CD4-positive, alpha-beta memory T cell (primary cell): Measurements from ENCODE around the gene FIBP. TPM values are rescaled to one million over a fixed set of nuclear protein-coding genes. Genes with fewer than 3 reads are reported as not detected.
"Not testable (repeated sequence)": the region's sequence is repeated elsewhere in the genome, so short reads cannot be mapped to it uniquely, and the experiment has no call there.

Experiments
- CTCF ChIA-PET: fragments of 350-600 bp; sonication (Branson Sonifier 250); formaldehyde crosslinking; loops from one replicate; lab custom pipeline; 2021; ENCODE audit warnings: inconsistent platforms; ENCODE audit not compliant: partially characterized antibody; lab: Charles Lee
- POLR2A ChIA-PET: fragments of 350-600 bp; sonication (Branson Sonifier 250); formaldehyde crosslinking; loops from one replicate; lab custom pipeline; 2021; ENCODE audit not compliant: partially characterized antibody; lab: Charles Lee
- DNase-seq, 5 donors: peaks; one replicate each; pipeline versions ENCODE4 v3.0.0 to v3.0.0-alpha.2; 2020 to 2022; ENCODE audit warnings: mixed read lengths in 1 of 5
- H3K27ac ChIP-seq: one replicate; pipeline ENCODE4 v1.7.0; 2013; ENCODE audit warnings: low read depth, low read length
- H3K27me3 ChIP-seq: 2 replicates; pipeline ENCODE4 v1.7.0; 2013; ENCODE audit warnings: mild to moderate bottlenecking, low read length, moderate library complexity; ENCODE audit not compliant: insufficient read depth
- H3K36me3 ChIP-seq: 2 replicates; pipeline ENCODE4 v1.7.0; 2013; ENCODE audit warnings: mild to moderate bottlenecking, low read length, moderate library complexity; ENCODE audit not compliant: insufficient read depth
- H3K4me1 ChIP-seq: 2 replicates; pipeline ENCODE4 v1.7.0; 2013; ENCODE audit warnings: mild to moderate bottlenecking, low read length, moderate library complexity; ENCODE audit not compliant: insufficient read depth
- H3K4me3 ChIP-seq, 2 donors: one replicate each; pipeline ENCODE4 v1.7.0; 2013; ENCODE audit warnings: low read length in 2 of 2, mild to moderate bottlenecking in 1 of 2
- H3K9me3 ChIP-seq, 2 donors: one replicate each; pipeline ENCODE4 v1.7.0; 2013; ENCODE audit warnings: low read length in 2 of 2, control low read depth in 1 of 2; ENCODE audit not compliant: control insufficient read depth in 1 of 2
- H3K27ac Mint-ChIP-seq, 7 donors: one replicate each; pipeline ENCODE4 v1.8.0; 2020 to 2021; ENCODE audit warnings: mixed read lengths in 7 of 7, mild to moderate bottlenecking in 6 of 7, inconsistent platforms in 3 of 7, moderate library complexity in 3 of 7
- H3K27me3 Mint-ChIP-seq, 2 donors: one replicate each; pipeline ENCODE4 v1.8.0; 2020 to 2021; ENCODE audit warnings: mixed read lengths in 2 of 2
- H3K36me3 Mint-ChIP-seq, 2 donors: one replicate each; pipeline ENCODE4 v1.8.0; 2020 to 2021; ENCODE audit warnings: mixed read lengths in 2 of 2, inconsistent platforms in 1 of 2, mild to moderate bottlenecking in 1 of 2
- H3K4me1 Mint-ChIP-seq, 4 donors: one replicate each; pipeline ENCODE4 v1.8.0; 2020 to 2021; ENCODE audit warnings: mixed read lengths in 4 of 4, mild to moderate bottlenecking in 1 of 4
- H3K4me3 Mint-ChIP-seq, 8 donors: one replicate each; pipeline ENCODE4 v1.8.0; 2020 to 2021; ENCODE audit warnings: mixed read lengths in 8 of 8, mild to moderate bottlenecking in 7 of 8, moderate library complexity in 6 of 8, inconsistent platforms in 3 of 8
- H3K9me3 Mint-ChIP-seq, 8 donors: one replicate each; pipeline ENCODE4 v1.8.0; 2020 to 2021; ENCODE audit warnings: mixed read lengths in 8 of 8, mild to moderate bottlenecking in 5 of 8, inconsistent platforms in 3 of 8, moderate library complexity in 1 of 8
- intact Hi-C: fragments of 100-400 bp; cut with micrococcal nuclease; formaldehyde crosslinking; loops from one replicate; pipeline ENCODE4 v1.15.1; 2023
- polyA plus RNA-seq, 2 donors: library from polyadenylated mRNA; unstranded; fragments of 300-500 nt; fragmentation: Illumina TruSeq; gene quantifications; one replicate each; pipeline ENCODE4 v1.2.3, GENCODE V29; 2021
- total RNA-seq, 2 experiments: library from RNA; stranded (reverse); gene quantifications; one replicate each; pipeline ENCODE4 v1.2.3, GENCODE V29; 2021

The FIBP gene
- total and polyA plus RNA-seq, 4 experiments from 2014 or later = 39.9 to 99.0 (median 60.7) TPM

DNA sequence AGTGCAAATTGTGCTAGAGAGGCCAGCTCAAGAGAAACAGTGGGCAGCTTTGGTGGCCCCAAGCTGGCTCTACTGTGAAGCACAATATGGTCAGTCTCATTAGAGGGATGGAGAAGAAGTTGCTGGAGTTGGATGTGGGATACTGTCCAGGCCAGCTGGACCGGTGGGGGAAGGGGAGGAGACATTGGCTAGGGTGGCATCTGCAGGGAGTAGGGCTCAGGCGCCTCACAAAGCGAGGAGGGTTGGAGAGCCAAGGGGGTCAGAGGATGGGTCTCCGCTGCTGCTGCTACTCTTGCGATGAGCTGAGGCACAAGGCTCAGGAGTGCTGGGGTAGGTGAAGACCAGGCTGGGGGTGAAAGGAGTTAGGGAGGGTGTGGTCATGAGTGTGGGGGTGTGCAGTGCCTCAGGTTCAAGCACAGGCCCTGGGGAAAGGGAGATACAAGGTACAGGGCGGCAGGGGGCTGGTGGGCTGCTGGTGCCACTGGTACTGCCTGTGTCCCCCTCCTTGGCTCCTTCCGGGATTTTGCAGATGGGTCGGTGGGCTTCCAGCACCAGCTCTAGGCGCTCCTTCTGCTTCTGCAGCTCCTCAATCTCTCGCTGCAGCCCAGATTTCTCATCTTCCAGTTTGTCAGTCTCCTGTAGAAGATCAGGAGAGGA lies 4.5 kb upstream of the FIBP start:
- DNase-seq = no peak
- H3K4me1 ChIP-seq = peaks cover 56% of the 10 kb centered on the region
- H3K27me3 Mint-ChIP-seq = no peaks in the 10 kb centered on the region
- ChIA-PET CTCF (interaction anchor here (0.9 to 15.3 kb wide), 4 partner anchors 33 to 96 kb away, joined by 4 to 281 read pairs (median 130); partner anchors contain the start of genes CFL1 and MUS81), POLR2A (interaction anchor here (0.7 to 17.4 kb wide), 9 partner anchors 8 to 112 kb away, joined by 3 to 435 read pairs (median 53); partner anchors contain the start of genes AP5B1, BANF1, C11orf68 and CFL1)
- intact Hi-C loops = no loop called here
- no peaks in the 10 kb centered on the region for H3K27me3 ChIP-seq
- peak overlapping the region; percentile 86 for H3K27ac ChIP-seq
- peak overlapping the region; percentile 82 to 96 (median 92) for H3K27ac Mint-ChIP-seq
- H3K36me3 Mint-ChIP-seq = peaks cover 0 to 14% of the 10 kb centered on the region in 2 donors
- H3K4me1 Mint-ChIP-seq = peaks cover 35 to 73% (median 44%) of the 10 kb centered on the region in 4 donors
- peak overlapping the region; percentile 65 to 87 (median 82) for H3K4me3 Mint-ChIP-seq
- H3K9me3 ChIP-seq = no peaks in the 10 kb centered on the region
- peaks cover 0 to 1% (median 0%) of the 10 kb centered on the region in 8 donors for H3K9me3 Mint-ChIP-seq
- no peaks in the 10 kb centered on the region for H3K36me3 ChIP-seq
- peak overlapping the region in 1 of 2 donors; percentile 69 for H3K4me3 ChIP-seq

DNA sequence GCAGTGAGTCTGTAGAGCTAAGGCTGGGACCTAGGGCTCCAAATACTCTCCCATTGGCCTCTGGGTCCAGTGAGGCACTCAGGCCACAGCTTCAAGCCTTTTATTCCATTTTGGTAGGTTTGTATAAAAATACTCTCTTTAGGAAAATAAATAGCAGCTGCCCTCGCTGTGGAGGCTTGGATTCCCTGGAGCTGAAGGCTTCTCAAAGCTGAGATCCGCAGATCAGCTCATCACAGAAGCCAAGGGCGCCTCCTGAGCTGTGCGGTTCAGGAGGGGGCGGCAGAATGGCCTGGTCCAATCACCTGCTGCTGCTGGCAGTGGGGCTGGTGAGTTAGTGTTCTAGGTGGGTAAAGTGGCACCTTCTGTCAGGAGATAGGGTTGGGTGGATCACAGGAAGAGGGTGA lies 3.9 kb upstream of the FIBP start:
- H3K27me3 Mint-ChIP-seq, H3K27me3 ChIP-seq, H3K9me3 ChIP-seq, H3K36me3 ChIP-seq, H3K9me3 Mint-ChIP-seq, intact Hi-C loops: not testable (repeated sequence)
- POLR2A ChIA-PET = interaction anchor here (0.7 to 17.4 kb wide), 7 partner anchors 9 to 97 kb away, joined by 3 to 435 read pairs (median 97); partner anchors contain the start of genes C11orf68, CFL1, DRAP1 and FOSL1
- H3K27ac Mint-ChIP-seq = peak overlapping the region; percentile 82 to 96 (median 92)
- peak overlapping the region; percentile 65 to 87 (median 82) for H3K4me3 Mint-ChIP-seq
- peak overlapping the region; percentile 86 for H3K27ac ChIP-seq
- CTCF ChIA-PET = interaction anchor here (0.9 to 15.3 kb wide), 6 partner anchors 7 to 130 kb away, joined by 4 to 281 read pairs (median 86); partner anchors contain the start of genes CFL1, FOSL1 and MUS81
- H3K4me1 Mint-ChIP-seq = peaks cover 35 to 79% (median 48%) of the 10 kb centered on the region in 4 donors
- peak overlapping the region; percentile 47 to 69 for H3K4me3 ChIP-seq
- peak in 1 of 5 donors; percentile 66 for DNase-seq
- H3K36me3 Mint-ChIP-seq = peaks cover 0 to 15% of the 10 kb centered on the region in 2 donors
- peaks cover 62% of the 10 kb centered on the region for H3K4me1 ChIP-seq

DNA sequence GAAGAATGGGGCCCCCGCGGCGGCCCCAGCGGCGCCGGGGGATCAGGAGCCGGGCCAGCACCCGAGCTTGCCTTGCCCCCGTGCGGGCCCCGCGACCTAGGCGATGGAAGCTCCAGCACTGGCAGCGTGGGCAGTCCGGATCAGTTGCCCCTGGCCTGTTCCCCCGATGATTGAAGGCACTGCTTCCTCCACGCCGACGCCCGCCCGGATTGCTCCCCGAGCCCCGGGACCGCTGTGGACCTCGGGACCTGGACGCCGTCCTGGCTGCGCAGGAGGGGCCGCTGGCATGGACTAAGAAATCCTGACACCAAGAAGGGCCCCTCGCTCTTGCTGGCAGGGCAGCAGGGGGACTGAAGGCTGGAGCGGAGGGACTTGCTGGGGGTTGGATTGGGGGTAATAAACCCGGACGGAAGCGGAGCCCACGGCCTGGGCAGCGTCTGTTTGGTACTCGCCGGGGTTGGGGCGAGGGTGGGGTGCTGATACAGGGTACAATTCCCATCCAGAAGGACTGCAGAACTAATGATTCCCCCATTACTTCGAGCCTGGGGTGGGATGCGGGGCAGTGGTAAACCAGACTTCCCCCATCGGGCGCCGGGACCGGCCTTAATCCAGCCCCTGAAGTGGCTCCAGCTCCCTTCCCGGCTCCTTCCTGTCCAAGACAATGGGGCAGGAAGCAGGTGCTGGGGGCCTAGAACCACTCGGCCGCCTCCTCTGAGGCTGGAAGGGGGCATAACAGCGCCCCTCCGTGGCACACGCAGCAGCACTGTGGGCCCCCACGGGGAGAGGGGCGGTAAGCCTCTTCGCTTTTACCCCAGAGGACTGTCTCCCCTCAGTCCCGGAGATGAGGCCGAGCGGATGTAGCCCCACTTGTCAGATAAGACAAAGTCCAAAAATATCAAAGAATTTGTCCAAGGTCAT lies 3.2 kb upstream of the FIBP start:
- Histone ChIP-seq H3K36me3 (no peaks in the 10 kb centered on the region), H3K27ac (peak overlapping the region; percentile 86), H3K4me1 (peaks cover 62% of the 10 kb centered on the region), H3K4me3 (peak overlapping the region; percentile 47 to 69), H3K27me3 (no peaks in the 10 kb centered on the region), H3K9me3 (no peaks in the 10 kb centered on the region)
- peak overlapping the region; percentile 82 to 97 (median 93) for H3K27ac Mint-ChIP-seq
- H3K36me3 Mint-ChIP-seq = peaks cover 0 to 20% of the 10 kb centered on the region in 2 donors
- peaks cover 39 to 85% (median 51%) of the 10 kb centered on the region in 4 donors for H3K4me1 Mint-ChIP-seq
- DNase-seq = peak in 1 of 5 donors; percentile 50
- ChIA-PET CTCF (interaction anchor here (0.9 to 15.3 kb wide), 25 partner anchors 7 to 420 kb away, joined by 3 to 281 read pairs (median 6); partner anchors contain the start of genes C11orf68, CFL1, CTSW and FOSL1), POLR2A (interaction anchor here (0.9 to 17.4 kb wide), 39 partner anchors 7 to 1574 kb away, joined by 3 to 435 read pairs (median 8); partner anchors contain the start of genes AP5B1, BANF1, BRMS1 and C11orf68)
- H3K27me3 Mint-ChIP-seq = no peaks in the 10 kb centered on the region
- peak overlapping the region; percentile 65 to 90 (median 82) for H3K4me3 Mint-ChIP-seq
- H3K9me3 Mint-ChIP-seq = peaks cover 0 to 1% (median 0%) of the 10 kb centered on the region in 8 donors
- intact Hi-C loops = no loop called here

DNA sequence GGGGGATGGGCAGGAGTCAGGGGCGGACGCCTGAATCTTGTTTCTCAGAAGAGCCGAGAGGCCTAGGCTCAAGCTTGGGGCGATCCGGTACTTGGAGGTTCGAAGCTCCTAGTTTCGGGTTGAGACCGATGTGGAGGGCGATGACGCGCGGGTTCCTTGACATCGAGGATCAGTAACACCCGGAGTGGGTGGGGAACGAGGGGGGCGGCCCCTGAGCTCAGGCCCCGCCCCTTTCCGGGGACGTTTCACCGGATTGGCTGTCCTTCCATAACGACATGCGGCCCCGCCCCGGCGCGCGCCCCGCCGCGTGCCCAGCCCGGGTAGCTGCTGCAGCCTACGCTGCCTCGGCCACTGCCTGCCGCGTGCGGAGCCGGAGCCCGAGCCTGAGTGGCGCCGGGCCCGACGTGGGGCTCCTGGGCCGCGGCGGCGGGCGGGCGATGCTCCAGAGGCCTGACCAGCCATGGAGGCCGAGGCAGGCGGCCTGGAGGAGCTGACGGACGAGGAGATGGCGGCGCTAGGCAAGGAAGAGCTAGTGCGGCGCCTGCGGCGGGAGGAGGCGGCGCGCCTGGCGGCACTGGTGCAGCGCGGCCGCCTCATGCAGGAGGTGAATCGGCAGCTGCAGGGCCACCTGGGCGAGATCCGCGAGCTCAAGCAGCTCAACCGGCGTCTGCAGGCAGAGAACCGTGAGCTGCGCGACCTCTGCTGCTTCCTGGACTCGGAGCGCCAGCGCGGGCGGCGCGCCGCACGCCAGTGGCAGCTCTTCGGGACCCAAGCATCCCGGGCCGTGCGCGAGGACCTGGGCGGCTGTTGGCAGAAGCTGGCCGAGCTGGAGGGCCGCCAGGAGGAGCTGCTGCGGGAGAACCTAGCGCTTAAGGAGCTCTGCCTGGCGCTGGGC lies 2.3 kb upstream of the FIBP start, which contains the start of gene CCDC85B:
Gene CCDC85B, plus strand, starts transcription at position 350 of the 895 bp plus-strand sequence. Its CDS starts 111 bp downstream, at position 461.
- DNase-seq = peak; percentile 98 to 99 (median 98)
- Mint-ChIP-seq H3K4me3 (peak within 1 kb of the TSS; percentile 86 to 97 (median 91)), H3K9me3 (peaks cover 0 to 1% (median 0%) of the 10 kb centered on the region in 8 donors), H3K4me1 (peaks cover 37 to 79% (median 53%) of the 10 kb centered on the region in 4 donors), H3K36me3 (peaks cover 0 to 20% of the 10 kb centered on the region in 2 donors), H3K27me3 (no peaks in the 10 kb centered on the region), H3K27ac (peak within 1 kb of the TSS; percentile 95 to 100 (median 99))
- POLR2A ChIA-PET = interaction anchor here (0.6 to 17.4 kb wide), 48 partner anchors 8 to 1573 kb away, joined by 3 to 435 read pairs (median 5); partner anchors contain the start of genes AP5B1, BANF1, BRMS1 and C11orf68
- H3K4me3 ChIP-seq = peak within 1 kb of the TSS; percentile 69 to 86
- CTCF ChIA-PET = interaction anchor here (0.9 to 15.3 kb wide), 28 partner anchors 8 to 421 kb away, joined by 3 to 281 read pairs (median 8); partner anchors contain the start of genes BANF1, C11orf68, CFL1 and CTSW
- H3K27ac ChIP-seq = peak within 1 kb of the TSS; percentile 86
- peaks cover 66% of the 10 kb centered on the region for H3K4me1 ChIP-seq
- intact Hi-C loops = loop anchor here (1.0 kb wide), 4 partner anchors 10 to 38 kb away; partner anchors contain the start of genes C11orf68, CFL1, DRAP1 and FOSL1
- H3K36me3 ChIP-seq = peaks cover 3% of the 10 kb centered on the region
- no peaks in the 10 kb centered on the region for H3K9me3 ChIP-seq
- no peaks in the 10 kb centered on the region for H3K27me3 ChIP-seq

DNA sequence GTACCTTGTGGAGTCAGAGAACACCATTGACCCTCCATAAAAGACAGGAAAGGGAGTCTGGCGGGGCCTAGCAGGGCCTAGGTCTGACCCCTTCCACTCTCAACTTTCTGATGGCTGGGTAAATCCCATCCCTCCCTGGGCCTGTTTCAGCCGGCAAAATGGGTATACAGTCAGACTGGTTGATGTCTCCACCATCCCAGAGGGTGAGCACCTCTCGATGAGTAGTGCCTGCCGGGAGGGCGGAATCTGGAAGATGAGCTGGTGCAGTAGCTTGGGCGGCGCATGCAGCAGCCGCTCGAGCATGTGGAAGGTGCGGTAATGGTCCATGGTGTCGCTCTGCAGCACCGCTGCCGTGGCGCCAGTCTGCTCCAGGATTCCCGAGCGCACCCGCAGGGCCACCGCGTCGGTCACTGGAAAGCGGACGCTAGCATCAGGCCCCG lies 528 bp downstream of the FIBP start:
- H3K4me1 ChIP-seq = peaks cover 58% of the 10 kb centered on the region
- H3K9me3 Mint-ChIP-seq = peaks cover 0 to 1% (median 0%) of the 10 kb centered on the region in 8 donors

More for the DNA sequence above, 528 bp downstream of the FIBP start:
- Mint-ChIP-seq H3K27me3 (no peaks in the 10 kb centered on the region), H3K27ac (peak overlapping the region; percentile 95 to 100 (median 99)), H3K4me1 (peaks cover 33 to 67% (median 52%) of the 10 kb centered on the region in 4 donors), H3K4me3 (peak overlapping the region; percentile 86 to 97 (median 91)), H3K36me3 (peaks cover 4 to 38% of the 10 kb centered on the region in 2 donors)
- peak overlapping the region; percentile 79 to 83 for H3K4me3 ChIP-seq
- H3K36me3 ChIP-seq = peaks cover 12% of the 10 kb centered on the region
- peak overlapping the region; percentile 86 for H3K27ac ChIP-seq
- ChIA-PET CTCF (interaction anchor here (0.6 to 15.3 kb wide), 40 partner anchors 8 to 443 kb away, joined by 3 to 281 read pairs (median 4); partner anchors contain the start of genes BANF1, C11orf68, CFL1 and CTSW), POLR2A (interaction anchor here (0.7 to 17.4 kb wide), 27 partner anchors 8 to 274 kb away, joined by 3 to 435 read pairs (median 6); partner anchors contain the start of genes BANF1, C11orf68, CFL1 and CTSW)
- intact Hi-C loops = loop anchor here (1.0 to 2.0 kb wide), 4 partner anchors 15 to 175 kb away; partner anchors contain the start of genes EFEMP2, KAT5 and SART1
- H3K27me3 ChIP-seq = no peaks in the 10 kb centered on the region
- no peaks in the 10 kb centered on the region for H3K9me3 ChIP-seq
- DNase-seq = peak in 2 of 5 donors; percentile 18 to 57
